GM18526 (cell line): ENCODE results near the gene SPTB.

Experiments
- POLR2A ChIP-seq: IDR thresholded peaks from 3 replicates; pipeline ENCODE4 v1.6.1; 2011; ENCODE audit not compliant: insufficient read length; ENCODE audit errors: extremely low read depth

The SPTB gene

DNA sequence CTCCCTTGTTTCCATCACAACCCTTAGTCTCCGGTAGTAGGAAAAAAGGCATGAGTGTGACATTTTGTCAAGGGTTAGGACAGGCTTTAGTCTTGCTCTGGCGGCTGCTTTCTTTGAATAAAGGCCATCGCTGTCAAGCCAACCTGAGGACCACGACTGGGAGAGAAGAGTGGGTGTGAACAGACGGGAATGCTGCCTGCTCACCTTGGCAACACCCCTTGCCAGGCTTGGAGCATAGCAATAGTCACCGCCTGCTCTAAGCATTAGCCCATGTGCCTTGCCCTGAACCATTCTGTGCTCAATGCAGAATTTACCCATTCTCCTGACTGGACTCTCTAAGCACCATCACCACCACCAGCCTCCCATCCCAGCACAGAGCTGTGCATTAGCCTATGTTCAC lies 36.2 kb downstream of the SPTB start:
- TF ChIP-seq POLR2A = no peak

DNA sequence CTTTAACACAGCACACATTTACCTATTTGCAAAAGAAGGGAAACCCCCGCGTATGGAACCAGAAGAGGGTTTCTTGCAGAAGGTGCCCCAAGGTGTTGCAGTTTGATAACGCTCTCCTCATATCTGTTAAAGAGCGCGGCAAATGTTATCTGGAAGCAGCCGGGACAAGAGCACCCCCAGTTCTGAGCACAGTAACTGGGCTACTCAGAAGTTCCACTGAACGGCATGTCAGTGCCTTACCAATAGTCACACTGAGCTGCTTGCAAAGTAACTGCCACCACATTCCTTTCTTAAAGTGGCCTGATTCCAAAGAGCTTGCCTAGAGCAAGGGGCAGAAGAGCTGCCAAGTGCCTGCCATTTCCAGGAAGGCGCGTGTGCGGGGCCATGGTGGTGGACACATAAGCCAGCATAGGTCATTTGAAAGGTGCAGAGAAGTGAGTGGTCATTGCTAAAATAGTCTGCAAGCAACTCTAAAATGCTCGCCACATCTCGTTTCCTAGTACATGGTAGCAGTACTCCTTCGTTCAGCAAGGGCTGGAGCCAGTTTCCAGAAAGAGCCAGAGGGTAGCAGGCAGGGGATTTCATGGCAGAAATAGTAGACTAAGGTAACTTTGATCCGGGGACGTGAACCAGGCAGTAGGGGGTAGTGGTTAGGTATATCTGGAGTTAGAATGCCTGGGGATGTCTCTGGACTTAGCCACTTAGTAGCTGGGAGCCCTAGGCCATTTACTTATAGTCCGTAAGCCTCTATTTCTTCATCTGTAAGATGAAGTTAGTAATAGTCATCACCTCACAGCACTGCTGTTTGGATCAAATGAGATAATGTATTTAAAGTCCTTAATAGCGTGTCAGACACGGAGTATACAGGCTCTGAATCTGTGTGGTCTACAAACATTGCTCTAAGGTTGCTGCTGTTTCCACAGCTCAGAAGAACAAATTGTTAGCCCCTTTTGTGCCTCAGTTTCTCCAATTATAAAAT lies 37.6 kb downstream of the SPTB start:
- TF ChIP-seq POLR2A = no peak

GRCh38 chr14:64841121-64841651 lies 38.5 kb downstream of the SPTB start:
- no peak for TF ChIP-seq POLR2A

DNA sequence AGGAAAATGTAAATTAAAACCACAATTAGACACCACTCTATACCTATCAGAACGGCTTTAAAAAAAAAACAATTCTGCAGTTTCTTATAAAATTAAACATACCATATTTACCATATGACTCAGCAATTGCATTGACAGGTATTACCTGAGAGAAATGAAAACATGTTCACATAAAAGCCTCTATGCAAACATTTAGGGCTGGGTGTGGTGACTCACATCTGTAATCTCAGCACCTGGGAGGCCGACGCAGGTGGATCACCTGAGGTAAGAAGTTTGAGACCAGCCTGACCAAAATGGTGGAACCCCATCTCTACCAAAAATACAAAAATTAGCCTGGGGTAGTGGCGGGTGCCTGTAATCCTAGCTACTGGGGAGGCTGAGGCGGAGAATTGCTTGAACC lies 41.1 kb downstream of the SPTB start:
- no peak for TF ChIP-seq POLR2A

DNA sequence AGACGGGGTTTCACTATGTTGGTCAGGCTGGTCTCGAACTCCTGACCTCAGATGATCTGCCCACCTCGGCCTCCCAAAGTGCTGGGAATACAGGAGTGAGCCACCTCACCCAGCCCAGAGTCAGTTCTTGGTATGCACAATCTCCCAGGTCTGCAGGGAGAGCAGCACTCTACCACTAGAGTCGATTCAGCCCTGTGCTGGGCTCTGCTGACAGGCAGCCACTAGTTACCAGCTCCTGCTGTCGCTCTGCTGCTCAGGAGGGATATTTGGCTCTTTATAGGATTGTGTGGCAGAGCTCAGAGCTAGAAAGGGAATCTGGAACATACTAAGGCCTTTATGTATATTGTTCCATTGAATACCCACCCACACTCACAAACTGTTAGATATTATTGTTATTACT lies 44.3 kb downstream of the SPTB start:
- TF ChIP-seq POLR2A = no peak

- TF ChIP-seq POLR2A = no peak
Measured at GRCh38 chr14:64834965-64835364, 44.7 kb downstream of the SPTB start.

DNA sequence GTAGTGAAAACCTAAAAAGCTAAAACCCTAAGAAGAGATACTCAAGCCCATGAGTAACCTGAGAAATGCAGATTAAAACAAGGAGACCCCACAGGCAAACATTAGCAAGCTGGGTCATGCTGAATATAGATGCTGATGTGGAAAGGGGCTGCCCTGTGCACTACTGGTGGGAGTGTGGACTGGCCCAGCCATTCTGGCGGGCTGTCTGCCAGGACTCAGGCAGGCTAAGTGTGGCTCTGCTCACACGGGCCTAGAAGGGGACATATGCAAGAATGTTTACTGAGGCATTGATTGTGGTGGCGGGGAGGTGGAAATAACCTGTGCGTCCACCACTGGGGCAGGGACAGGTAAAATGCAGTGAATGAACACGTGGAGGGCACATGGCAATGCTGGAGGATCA lies 48.3 kb downstream of the SPTB start:
- no peak for TF ChIP-seq POLR2A

GRCh38 chr14:64830961-64831360 lies 48.7 kb downstream of the SPTB start:
- no peak for TF ChIP-seq POLR2A

DNA sequence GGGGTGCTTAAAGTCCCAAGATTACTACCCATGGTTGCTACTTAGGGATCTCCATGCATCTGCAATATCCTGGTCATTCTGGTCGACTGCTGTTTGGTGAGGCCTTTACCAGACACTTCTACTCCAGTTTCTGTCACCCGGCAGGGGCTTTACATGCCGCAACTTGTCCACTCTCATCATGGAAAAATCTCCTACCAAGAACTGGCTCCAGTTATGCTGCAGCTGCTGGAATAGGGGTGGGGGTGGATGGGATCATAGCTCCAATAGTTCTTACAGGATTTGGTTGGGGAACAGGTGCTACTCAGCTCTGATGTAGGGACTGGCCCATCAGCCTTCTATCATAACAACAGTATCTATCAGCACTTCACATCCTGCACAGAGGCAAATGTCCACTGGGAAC lies 51.6 kb downstream of the SPTB start:
- no peak for TF ChIP-seq POLR2A

DNA sequence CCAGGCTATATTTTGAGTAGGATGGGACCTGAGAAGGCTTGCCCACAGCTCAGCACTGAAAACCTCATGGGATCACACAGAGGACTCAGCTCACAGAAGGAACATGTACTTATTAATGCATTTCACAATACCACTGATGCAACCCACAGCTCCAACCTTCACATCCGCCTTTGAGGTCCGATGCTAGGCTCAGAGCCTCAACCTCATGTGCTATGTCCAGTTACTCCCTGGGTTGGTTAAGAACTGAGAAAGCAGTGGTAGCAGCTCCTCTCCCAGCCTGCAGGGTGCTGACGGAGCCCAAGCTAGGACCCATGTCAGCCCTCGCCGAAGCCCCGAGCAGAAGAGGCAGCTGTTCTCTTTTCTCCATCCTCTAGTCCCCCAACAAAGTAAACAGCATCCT lies 52.9 kb downstream of the SPTB start:
- TF ChIP-seq POLR2A = no peak

- TF ChIP-seq POLR2A = no peak
Measured at GRCh38 chr14:64826333-64826732, 53.4 kb downstream of the SPTB start.

GRCh38 chr14:64825509-64825908 lies 54.2 kb downstream of the SPTB start:
- no peak for TF ChIP-seq POLR2A

- no peak for TF ChIP-seq POLR2A
Measured at GRCh38 chr14:64825006-64825405, 54.7 kb downstream of the SPTB start.

DNA sequence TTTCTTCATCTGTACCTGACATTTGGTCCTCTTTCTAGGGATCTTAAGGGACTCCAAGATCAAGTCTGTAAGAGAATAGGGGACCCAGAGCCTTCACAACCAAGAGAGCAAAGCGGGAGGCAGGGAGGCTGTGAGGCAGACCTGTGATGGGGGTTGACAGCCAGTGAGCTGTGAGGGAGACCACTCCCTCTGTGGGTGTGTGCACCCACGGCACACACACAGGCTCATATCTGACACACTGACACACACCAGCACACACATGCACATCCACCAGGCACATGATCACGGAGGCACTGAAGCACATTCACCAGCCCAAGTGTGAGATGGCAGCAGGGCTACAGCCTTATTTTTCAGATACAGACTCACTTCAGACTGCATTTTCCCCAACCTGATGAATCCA lies 55.2 kb downstream of the SPTB start:
- TF ChIP-seq POLR2A = no peak

GRCh38 chr14:64823305-64823861 lies 56.3 kb downstream of the SPTB start:
- no peak for TF ChIP-seq POLR2A

- TF ChIP-seq POLR2A = no peak
Measured at GRCh38 chr14:64821651-64822050, 58.1 kb downstream of the SPTB start.

DNA sequence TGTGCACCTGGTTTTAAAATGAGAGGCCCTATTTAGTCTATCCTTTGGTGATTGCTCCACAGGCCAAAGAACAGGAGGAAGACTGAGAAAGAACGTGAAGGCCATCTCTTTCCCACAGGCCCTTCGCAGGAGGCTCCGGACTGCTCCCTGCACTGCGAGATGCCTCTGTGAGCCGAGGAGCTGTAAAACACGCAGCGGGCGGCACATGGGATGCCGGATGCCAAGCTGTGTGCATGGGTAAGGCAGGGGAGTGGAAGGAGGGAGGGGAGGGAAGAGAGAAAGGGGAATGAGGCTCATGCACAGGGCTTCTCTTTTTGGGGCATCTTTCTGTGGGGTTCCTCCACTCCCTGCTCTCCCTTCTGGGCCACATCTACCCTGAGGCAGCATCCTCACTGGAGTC lies 61.6 kb downstream of the SPTB start:
- no peak for TF ChIP-seq POLR2A

DNA sequence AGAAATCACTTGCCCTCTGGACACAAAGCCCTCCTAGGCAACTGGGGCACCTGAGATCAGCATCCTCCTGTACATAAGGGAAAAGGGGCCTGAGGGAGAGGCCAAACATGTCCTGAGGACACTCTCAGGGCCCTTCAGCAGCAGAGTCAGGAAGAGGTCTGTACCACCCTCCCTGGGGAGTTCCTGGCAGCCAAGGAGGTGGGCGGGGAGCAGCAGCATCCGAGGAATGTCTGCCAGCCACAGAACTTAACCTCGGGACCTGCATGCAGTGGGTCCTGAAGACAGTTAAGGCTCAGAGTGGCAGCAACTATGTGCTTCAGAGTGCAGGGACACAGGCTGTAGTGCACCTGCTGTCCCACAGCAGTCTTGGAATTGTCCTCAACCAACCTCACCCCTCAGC lies 62.1 kb downstream of the SPTB start:
- no peak for TF ChIP-seq POLR2A
